Kidney epithelial cell (primary cell): ENCODE results near the gene TMEM147. TPM values are rescaled to one million over a fixed set of nuclear protein-coding genes. Genes with fewer than 3 reads are reported as not detected.

Experiments
- DNase-seq: peaks from one replicate; pipeline ENCODE4 v3.0.0-alpha.2; 2010; ENCODE audit warnings: low read depth
- H3K27me3 ChIP-seq: 2 replicates; pipeline ENCODE4 v1.6.0; 2011; ENCODE audit warnings: low read length; ENCODE audit not compliant: control insufficient read depth, insufficient read depth
- H3K36me3 ChIP-seq: 2 replicates; pipeline ENCODE4 v1.5.1; 2011; ENCODE audit warnings: low read length; ENCODE audit not compliant: control insufficient read depth, insufficient read depth
- H3K4me3 ChIP-seq: 2 replicates; pipeline ENCODE4 v1.5.1; 2011; ENCODE audit warnings: low read depth, mild to moderate bottlenecking, control low read depth, low read length
- CTCF ChIP-seq: IDR thresholded peaks from 2 replicates; pipeline ENCODE4 v1.5.1; 2011; ENCODE audit warnings: mild to moderate bottlenecking, moderate library complexity, low read length, control low read depth, inconsistent platforms; ENCODE audit not compliant: insufficient read depth, poor library complexity, severe bottlenecking
- total RNA-seq: library from RNA; depleted of rRNA; stranded (reverse); fragments of >200 nt; gene quantifications from 2 replicates; pipeline ENCODE4 v1.2.3, GENCODE V29; 2015

TMEM147 gene
- total RNA-seq, 1 donor from 2014 or later, result 160 TPM

DNA sequence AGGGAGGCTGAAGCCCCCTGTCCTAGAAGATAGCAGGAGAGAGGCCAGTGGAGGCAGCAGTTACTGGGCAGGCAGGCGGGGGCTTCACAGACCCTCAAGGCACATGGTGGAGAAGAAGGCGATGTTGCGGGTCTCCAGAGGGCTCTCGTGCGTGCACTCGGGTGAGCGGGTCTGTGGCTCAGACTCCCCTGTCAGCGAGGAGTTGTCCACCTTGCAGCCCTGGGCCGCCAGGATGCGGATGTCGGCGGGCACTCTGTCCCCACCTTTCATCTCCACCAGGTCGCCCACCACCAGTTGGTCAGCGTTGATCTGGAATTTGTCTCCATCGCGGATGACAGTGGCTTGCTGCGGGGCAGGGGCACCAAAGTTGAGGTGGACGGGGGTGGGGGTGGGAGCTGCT, 14.8 kb downstream of the TMEM147 start:
- no peak overlapping the region for H3K4me3 ChIP-seq
- no peak for TF ChIP-seq CTCF
- H3K36me3 ChIP-seq, result no peaks in the 10 kb centered on the region
- DNase-seq, result no peak
- H3K27me3 ChIP-seq, result peaks cover 29% of the 10 kb centered on the region

- TF ChIP-seq CTCF, result no peak
- no peak for DNase-seq
- Histone ChIP-seq H3K27me3 (peaks cover 27% of the 10 kb centered on the region), H3K4me3 (no peak overlapping the region), H3K36me3 (no peaks in the 10 kb centered on the region)
Observed at GRCh38 chr19:35560677-35561076, 15.3 kb downstream of the TMEM147 start.

DNA sequence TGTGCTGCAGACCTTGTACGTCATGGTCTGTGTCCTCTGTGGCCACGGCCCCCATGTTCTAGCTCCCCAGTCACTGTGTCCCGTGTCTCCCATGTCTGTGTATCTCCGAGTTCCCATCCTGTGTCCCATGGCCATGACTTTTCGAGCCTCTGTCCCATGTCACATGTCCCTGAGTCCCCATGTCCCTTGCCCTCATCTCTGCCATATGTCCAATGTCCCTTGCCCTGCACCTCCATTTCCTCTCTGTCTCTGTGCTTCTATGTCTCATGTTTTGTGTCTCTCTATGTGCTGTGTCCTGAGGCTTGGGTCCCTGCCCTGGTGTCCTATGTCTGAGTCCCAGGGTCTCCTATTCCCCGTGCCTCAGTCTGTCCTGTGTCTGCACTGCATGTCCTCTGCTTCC, 16.0 kb downstream of the TMEM147 start:
- peaks cover 27% of the 10 kb centered on the region for H3K27me3 ChIP-seq
- no peaks in the 10 kb centered on the region for H3K36me3 ChIP-seq
- no peak for TF ChIP-seq CTCF

DNA sequence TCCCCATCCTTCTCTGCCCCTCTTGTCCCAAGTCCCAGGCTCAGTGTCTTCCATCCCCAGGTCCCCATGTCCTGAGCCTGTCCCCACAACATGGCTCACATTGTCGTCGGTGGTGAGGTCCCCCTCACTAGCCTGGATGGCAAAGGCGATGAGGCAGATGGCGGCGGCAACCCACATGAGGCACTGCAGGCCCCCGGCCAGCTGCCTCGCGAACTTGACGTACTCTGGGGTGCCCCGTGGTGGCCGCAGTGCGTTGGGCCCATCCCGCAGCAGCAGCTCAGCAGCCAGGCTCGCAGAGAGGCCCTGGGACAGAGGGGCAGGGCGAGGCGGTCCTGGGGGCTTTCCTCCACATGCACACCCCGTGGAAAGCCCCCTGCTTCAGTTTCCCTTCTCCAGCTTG, 16.9 kb downstream of the TMEM147 start:
- Histone ChIP-seq H3K4me3 (no peak overlapping the region), H3K27me3 (peaks cover 26% of the 10 kb centered on the region), H3K36me3 (no peaks in the 10 kb centered on the region)
- no peak for TF ChIP-seq CTCF
- no peak for DNase-seq

More for the DNA sequence above, 16.0 kb downstream of the TMEM147 start:
- no peak overlapping the region for H3K4me3 ChIP-seq
- no peak for DNase-seq

DNA sequence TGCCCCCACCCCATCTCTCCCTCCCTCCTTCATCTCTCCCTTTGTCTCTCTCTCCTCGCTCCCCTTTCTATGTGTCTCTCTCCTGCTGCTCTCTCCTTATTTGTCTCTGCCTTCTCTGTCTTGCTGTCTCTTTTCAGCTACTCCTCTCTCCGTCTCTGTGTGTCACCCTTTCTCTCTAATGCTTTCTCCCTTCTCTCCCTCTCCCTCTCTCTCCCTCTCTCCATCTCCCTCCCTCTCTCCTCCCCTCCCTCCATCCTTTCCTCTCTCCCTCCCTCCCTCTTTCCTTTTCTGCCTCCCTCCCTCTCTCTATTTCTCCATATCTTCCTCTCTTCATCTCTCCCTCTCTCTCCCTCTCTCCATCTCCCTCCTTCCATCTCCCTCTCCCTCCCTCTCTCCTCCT, 17.4 kb downstream of the TMEM147 start:
- Histone ChIP-seq H3K36me3 (no peaks in the 10 kb centered on the region), H3K27me3 (peaks cover 22% of the 10 kb centered on the region), H3K4me3 (no peak overlapping the region)
- no peak for DNase-seq
- TF ChIP-seq CTCF, result no peak

DNA sequence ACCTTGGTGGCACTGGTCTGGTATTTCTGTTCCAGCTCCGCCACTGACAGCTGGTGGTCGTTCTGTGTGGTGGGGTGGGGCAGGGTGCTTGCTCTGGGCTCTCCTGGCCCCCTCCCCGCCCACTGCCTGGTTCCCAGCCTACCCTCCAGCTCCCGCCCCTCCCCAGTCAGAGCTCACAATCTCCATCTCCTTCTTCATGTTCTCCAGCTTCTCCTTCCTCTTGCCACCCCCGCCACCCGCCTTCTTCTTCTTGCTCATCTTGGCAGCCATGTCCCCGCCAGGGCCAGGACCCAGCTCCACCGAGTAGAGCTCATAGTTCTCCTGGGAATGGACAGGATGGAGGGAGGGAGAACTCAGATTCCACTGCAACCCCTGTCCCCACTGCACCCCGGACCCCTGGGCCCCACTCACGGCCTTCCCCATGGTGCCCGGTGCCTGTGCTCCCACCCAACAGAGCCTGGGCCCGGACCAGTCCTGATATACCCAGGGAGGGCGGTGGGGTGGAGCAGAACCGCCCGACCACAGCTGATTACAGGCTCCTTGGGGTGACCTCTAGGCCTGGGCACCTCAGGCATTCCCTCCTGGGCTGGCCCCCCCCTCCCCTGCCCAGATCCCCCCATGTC, 17.9 kb downstream of the TMEM147 start, which contains the start of gene ATP4A:
Gene ATP4A (minus strand): TSS at position 452 of the 623 bp plus-strand sequence. CDS start 29 bp downstream, at position 423.
- TF ChIP-seq CTCF, result no peak
- H3K36me3 ChIP-seq, result no peaks in the 10 kb centered on the region
- H3K27me3 ChIP-seq, result peaks cover 17% of the 10 kb centered on the region
- H3K4me3 ChIP-seq, result no peak within 1 kb of the TSS
- no peak for DNase-seq
